ENCODE results near the gene HDAC9. TPM values are rescaled to one million over a fixed set of nuclear protein-coding genes. Genes with fewer than 3 reads are reported as not detected.

The HDAC9 gene
- total RNA-seq, 1 donor from 2014 or later, result 3.6 TPM

DNA sequence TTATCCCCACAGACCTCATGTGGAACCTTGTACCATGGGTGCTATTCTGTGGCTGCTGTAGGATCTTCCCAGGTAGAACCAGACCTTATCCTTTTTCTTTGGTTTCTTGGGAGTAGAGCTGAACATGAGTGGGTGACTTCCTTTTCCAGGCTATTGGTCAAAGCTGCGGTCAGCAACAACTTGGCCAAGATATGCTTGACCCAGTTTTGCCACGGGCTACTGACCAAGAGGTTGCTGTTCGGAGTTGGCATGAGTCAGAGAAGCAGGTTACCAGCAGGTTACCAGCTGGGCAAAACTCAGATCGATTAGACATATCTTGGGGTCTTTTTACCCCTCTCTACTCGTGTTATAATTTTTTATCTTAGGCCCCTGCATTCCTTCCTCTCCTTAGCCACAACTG, 36.7 kb upstream of the HDAC9 start:
- Mint-ChIP-seq H3K4me3 (ENCODE audit: low read depth) (no peak overlapping the region), H3K27ac (no peak overlapping the region), H3K9me3 (ENCODE audit: low read depth) (no peaks in the 10 kb centered on the region), H3K27me3 (no peaks in the 10 kb centered on the region), H3K4me1 (ENCODE audit: low read depth) (no peaks in the 10 kb centered on the region), H3K36me3 (ENCODE audit: insufficient read depth) (no peaks in the 10 kb centered on the region)
- TF ChIP-seq, protein P1, sequence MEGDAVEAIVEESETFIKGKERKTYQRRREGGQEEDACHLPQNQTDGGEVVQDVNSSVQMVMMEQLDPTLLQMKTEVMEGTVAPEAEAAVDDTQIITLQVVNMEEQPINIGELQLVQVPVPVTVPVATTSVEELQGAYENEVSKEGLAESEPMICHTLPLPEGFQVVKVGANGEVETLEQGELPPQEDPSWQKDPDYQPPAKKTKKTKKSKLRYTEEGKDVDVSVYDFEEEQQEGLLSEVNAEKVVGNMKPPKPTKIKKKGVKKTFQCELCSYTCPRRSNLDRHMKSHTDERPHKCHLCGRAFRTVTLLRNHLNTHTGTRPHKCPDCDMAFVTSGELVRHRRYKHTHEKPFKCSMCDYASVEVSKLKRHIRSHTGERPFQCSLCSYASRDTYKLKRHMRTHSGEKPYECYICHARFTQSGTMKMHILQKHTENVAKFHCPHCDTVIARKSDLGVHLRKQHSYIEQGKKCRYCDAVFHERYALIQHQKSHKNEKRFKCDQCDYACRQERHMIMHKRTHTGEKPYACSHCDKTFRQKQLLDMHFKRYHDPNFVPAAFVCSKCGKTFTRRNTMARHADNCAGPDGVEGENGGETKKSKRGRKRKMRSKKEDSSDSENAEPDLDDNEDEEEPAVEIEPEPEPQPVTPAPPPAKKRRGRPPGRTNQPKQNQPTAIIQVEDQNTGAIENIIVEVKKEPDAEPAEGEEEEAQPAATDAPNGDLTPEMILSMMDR (IDR thresholded peaks at IDR 0.05; ENCODE audit: unreplicated experiment), result no peak
- no peak for DNase-seq (ENCODE audit: low spot score, unreplicated experiment)

DNA sequence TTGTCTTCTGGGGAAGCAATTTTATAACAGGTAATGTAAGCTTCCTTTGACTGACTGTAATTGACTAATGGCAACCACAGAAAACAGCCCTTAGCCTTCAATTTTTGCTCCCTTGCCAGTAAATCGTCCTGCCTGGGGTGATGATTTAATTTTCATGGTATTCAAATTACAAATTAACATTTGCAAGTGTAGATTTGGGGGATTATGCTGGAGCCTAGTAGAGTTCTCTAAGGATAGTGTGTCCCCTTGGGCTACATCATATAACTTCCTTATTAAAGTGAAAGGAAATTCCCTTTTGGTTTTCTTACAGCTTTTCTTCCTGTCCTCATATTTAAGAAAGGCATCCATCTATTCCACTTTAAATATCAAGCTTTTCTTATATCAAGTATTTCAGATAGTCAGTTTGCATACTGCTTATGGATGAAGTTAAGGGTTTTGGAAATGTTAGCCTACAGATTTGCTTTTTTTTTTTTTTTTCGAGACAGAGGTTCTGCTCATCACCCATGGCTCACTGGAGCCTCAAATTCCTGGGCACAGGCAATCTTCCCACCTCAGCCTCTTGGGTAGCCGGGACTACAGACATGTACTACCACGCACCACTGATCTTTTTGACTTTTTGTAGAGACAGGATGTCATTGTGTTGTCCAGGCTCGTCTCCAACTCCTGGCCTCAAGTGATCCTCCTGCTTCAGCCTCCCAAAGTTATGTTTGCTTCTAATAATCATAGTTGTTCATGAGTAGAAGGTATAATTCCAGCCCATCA, 35.9 kb upstream of the HDAC9 start:
- Mint-ChIP-seq H3K4me3 (ENCODE audit: low read depth) (no peak overlapping the region), H3K27ac (no peak overlapping the region), H3K36me3 (ENCODE audit: insufficient read depth) (no peaks in the 10 kb centered on the region), H3K9me3 (ENCODE audit: low read depth) (no peaks in the 10 kb centered on the region), H3K4me1 (ENCODE audit: low read depth) (no peaks in the 10 kb centered on the region), H3K27me3 (no peaks in the 10 kb centered on the region)
- DNase-seq (ENCODE audit: low spot score, unreplicated experiment), result no peak
- TF ChIP-seq, protein P1 (IDR thresholded peaks at IDR 0.05; ENCODE audit: unreplicated experiment), result no peak

DNA sequence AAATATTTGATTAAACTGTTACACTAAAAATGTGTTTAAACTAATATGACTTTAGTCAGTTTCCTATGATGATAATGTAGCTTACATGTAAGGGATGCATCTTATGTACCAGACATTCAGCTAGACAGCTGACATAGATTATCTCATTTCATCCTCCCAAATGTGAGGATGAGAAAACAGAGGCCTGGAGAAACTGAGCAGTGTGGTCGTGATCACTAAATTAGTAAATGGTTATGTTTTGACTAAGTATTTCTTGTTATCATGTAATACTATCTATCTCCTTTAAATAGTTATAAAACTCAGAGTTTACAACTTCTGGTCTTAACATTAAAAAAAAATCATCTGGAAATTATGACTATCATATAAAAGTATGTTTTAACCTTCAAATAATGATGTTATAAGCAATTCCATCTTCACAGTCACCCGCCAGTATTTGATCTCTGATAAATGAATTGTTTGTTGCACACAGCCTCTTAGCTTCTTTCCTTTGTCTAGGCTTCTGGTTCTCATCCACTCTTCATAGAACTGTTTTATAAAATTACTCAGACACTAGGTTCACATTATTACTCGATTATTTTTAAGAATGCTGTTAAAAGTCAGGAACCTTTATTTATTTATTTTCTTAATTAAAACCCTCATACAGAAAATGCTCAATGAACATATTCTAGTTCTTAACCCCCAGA, 33.6 kb upstream of the HDAC9 start:
- Mint-ChIP-seq H3K4me3 (ENCODE audit: low read depth) (no peak overlapping the region), H3K9me3 (ENCODE audit: low read depth) (no peaks in the 10 kb centered on the region), H3K36me3 (ENCODE audit: insufficient read depth) (no peaks in the 10 kb centered on the region), H3K27me3 (no peaks in the 10 kb centered on the region), H3K4me1 (ENCODE audit: low read depth) (no peaks in the 10 kb centered on the region), H3K27ac (no peak overlapping the region)
- no peak for DNase-seq (ENCODE audit: low spot score, unreplicated experiment)
- TF ChIP-seq, protein P1 (IDR thresholded peaks at IDR 0.05; ENCODE audit: unreplicated experiment), result no peak

DNA sequence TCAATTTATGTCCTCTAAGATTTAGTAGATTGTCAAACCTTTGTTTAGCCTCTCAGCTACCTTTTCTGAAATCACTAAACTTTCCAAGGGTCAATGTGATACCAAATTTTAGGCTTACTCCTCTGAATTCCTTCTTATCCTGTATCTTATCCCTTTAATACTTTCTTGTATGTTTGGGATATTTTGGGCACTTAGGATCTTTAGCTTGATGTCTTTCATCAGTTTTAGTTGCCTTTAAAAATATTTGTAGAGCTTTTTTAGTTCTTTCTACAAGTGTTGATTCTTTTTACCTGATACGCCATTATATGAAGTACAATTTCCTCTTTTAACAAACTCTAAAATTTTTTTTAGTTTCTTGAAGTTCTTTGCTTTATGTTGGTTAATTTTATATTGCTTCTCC, 30.7 kb upstream of the HDAC9 start:
- Mint-ChIP-seq H3K4me3 (ENCODE audit: low read depth) (no peak overlapping the region), H3K4me1 (ENCODE audit: low read depth) (peaks cover 12% of the 10 kb centered on the region), H3K27me3 (no peaks in the 10 kb centered on the region), H3K27ac (no peak overlapping the region), H3K9me3 (ENCODE audit: low read depth) (no peaks in the 10 kb centered on the region), H3K36me3 (ENCODE audit: insufficient read depth) (no peaks in the 10 kb centered on the region)
- no peak for DNase-seq (ENCODE audit: low spot score, unreplicated experiment)
- TF ChIP-seq, protein P1 (IDR thresholded peaks at IDR 0.05; ENCODE audit: unreplicated experiment), result no peak

DNA sequence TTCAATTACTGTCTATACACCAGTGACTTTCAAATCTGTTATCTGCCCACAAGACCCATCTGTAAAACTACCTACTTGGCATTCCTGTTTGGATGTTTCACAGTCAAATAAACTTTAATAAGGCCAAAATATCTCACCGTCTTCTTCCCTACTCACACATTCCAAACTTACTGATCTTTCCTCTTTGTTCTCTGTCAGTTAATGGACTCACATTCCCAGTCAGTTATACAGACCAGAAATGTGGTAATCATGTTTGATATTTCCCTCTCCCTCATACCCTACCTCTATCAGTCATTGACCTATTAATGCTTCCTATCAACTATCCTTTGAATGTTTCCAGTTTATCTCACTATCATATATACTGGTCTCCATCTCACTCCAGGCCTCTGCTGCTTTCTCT, 28.5 kb upstream of the HDAC9 start:
- Mint-ChIP-seq H3K27me3 (no peaks in the 10 kb centered on the region), H3K4me1 (ENCODE audit: low read depth) (peaks cover 12% of the 10 kb centered on the region), H3K9me3 (ENCODE audit: low read depth) (no peaks in the 10 kb centered on the region), H3K27ac (no peak overlapping the region), H3K36me3 (ENCODE audit: insufficient read depth) (no peaks in the 10 kb centered on the region), H3K4me3 (ENCODE audit: low read depth) (no peak overlapping the region)
- no peak for DNase-seq (ENCODE audit: low spot score, unreplicated experiment)
- TF ChIP-seq, protein P1 (IDR thresholded peaks at IDR 0.05; ENCODE audit: unreplicated experiment), result no peak

Data from progenitor cell of endocrine pancreas (in vitro differentiated cells).